ENCODE measurements around the gene BDNF. TPM values are rescaled to one million over a fixed set of nuclear protein-coding genes. Genes with fewer than 3 reads are reported as not detected.

BDNF gene
- total RNA-seq, 4 donors from 2014 or later = 0.17 TPM; not detected in 3

DNA sequence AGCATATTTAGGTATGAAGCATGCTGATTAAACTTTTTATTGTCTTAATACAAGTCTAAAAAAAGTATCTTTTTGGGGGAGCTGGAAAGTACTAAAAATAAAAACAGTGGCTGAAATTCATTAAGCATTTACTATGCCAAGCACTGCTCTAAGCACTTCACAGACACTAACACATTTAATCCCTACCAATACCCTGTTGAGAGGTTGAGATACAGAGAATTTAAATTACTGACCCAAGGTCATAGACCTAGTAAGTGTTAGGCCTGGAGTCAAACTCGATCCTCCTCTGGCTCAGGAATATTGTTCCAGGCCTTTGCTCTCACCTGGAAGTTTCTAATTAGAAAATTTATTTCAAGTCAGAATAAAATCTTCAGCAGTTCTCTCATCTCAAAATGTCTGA lies 18.6 kb downstream of the BDNF start:
- TF ChIP-seq, protein P1, sequence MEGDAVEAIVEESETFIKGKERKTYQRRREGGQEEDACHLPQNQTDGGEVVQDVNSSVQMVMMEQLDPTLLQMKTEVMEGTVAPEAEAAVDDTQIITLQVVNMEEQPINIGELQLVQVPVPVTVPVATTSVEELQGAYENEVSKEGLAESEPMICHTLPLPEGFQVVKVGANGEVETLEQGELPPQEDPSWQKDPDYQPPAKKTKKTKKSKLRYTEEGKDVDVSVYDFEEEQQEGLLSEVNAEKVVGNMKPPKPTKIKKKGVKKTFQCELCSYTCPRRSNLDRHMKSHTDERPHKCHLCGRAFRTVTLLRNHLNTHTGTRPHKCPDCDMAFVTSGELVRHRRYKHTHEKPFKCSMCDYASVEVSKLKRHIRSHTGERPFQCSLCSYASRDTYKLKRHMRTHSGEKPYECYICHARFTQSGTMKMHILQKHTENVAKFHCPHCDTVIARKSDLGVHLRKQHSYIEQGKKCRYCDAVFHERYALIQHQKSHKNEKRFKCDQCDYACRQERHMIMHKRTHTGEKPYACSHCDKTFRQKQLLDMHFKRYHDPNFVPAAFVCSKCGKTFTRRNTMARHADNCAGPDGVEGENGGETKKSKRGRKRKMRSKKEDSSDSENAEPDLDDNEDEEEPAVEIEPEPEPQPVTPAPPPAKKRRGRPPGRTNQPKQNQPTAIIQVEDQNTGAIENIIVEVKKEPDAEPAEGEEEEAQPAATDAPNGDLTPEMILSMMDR (IDR thresholded peaks at IDR 0.05; ENCODE audit: low read depth) = no peak

GRCh38 chr11:27679136-27680015 lies 20.9 kb downstream of the BDNF start:
- TF ChIP-seq, protein P1 (IDR thresholded peaks at IDR 0.05; ENCODE audit: low read depth) = no peak

DNA sequence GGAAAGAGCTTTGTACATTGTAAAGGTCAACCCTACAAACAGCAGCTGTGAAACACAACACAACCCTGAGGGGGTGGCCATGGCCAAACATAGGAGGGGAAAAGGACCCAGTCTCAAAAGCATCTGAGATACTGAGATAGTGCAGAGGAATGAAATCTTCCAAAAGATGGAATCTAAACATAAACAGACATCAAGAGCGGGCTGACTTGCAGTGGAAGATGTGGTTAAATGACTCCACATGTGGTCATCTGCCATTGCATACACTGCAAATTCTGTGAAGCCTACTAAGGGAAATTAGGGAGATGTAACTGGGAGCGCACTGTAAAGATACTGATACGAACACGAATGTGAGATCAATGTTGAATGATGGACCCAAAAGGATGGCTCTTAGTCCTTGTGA lies 22.0 kb downstream of the BDNF start:
- TF ChIP-seq, protein P1 (IDR thresholded peaks at IDR 0.05; ENCODE audit: low read depth) = no peak

GRCh38 chr11:27677108-27677507 lies 23.1 kb downstream of the BDNF start:
- TF ChIP-seq, protein P1 (IDR thresholded peaks at IDR 0.05; ENCODE audit: low read depth) = no peak

DNA sequence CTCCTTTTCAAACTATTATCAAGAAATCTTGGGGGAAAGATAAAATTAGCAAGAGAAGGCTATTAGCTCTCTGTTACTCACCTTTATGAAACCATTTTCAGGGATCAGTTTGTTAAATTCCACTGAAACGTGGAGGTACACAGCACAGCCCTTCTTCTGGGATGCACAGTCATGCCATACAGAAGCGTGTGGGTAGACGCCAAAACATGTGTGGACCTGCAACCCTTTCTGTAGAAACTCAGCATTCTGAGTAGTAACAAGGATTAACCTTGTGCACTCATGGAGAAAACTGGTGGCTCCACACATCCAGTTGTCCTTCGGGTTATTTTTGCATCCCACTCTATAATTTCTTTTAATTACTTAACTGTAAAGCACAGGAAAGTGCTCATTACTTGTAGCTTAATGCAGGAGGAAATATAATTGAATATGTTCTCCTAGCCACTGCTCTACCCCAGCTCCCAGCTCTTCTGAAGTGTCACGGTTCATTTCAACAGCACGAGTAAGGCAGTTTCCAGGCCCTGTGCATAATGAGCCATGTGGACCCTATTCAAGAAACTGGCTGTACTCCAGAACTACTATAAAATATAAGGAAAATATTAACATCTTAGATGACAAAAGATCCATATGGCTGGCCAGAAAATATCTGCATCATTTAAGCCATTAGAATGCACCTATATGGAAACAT lies 26.1 kb downstream of the BDNF start:
- TF ChIP-seq, protein P1 (IDR thresholded peaks at IDR 0.05; ENCODE audit: low read depth) = no peak

GRCh38 chr11:27672836-27673464 lies 27.3 kb downstream of the BDNF start:
- TF ChIP-seq, protein P1 (IDR thresholded peaks at IDR 0.05; ENCODE audit: low read depth) = no peak

DNA sequence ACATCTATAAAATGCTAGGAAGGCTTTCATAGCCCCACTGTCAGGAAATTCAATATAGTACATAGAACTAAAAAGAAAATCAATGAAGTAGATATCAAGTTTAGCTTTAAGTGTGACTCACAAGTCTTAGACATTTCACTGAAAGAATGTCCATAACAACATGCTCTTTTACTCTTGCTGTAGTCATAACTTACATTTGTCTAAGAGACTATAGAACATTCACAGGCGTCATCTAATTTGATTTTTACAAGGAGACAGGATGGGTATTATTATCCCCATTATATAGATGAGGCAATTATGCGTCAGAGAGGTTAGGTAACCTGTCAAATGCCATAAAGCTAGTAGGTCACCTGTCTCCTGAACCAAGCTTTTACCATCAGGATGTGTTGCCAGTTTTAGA lies 36.9 kb downstream of the BDNF start:
- TF ChIP-seq, protein P1 (IDR thresholded peaks at IDR 0.05; ENCODE audit: low read depth) = no peak

Measured in subcutaneous adipose tissue (tissue), 4 donors.